ENCODE results near the gene AUNIP.
A peak's percentile ranks its signal among the peaks of the same experiment; 100 is the strongest.

AUNIP gene

GRCh38 chr1:25828491-25828890, 30.8 kb downstream of the AUNIP start:
- no peak for DNase-seq (ENCODE audit: low read depth)

GRCh38 chr1:25826571-25826970, 32.7 kb downstream of the AUNIP start:
- no peak for DNase-seq (ENCODE audit: low read depth)

GRCh38 chr1:25825605-25826004, 33.7 kb downstream of the AUNIP start:
- no peak for DNase-seq (ENCODE audit: low read depth)

- no peak for DNase-seq (ENCODE audit: low read depth)
These were observed 37.6 kb downstream of the AUNIP start for GRCh38 chr1:25821630-25822091.

GRCh38 chr1:25821112-25821476, 38.2 kb downstream of the AUNIP start:
- no peak for DNase-seq (ENCODE audit: low read depth)

- peak; percentile 50 for DNase-seq (ENCODE audit: low read depth)
These were observed 38.8 kb downstream of the AUNIP start for GRCh38 chr1:25820247-25821111.

GRCh38 chr1:25819491-25820246, 39.6 kb downstream of the AUNIP start, which contains the start of gene MTFR1L:
Gene MTFR1L (plus strand): TSS chr1:25819954. CDS start chr1:25823105, 3,151 bp downstream.
- peak; percentile 89 for DNase-seq (ENCODE audit: low read depth)

GRCh38 chr1:25818569-25818968, 40.7 kb downstream of the AUNIP start:
- no peak for DNase-seq (ENCODE audit: low read depth)

- DNase-seq (ENCODE audit: low read depth), result no peak
These were observed 41.3 kb downstream of the AUNIP start for GRCh38 chr1:25817840-25818501.

GRCh38 chr1:25816112-25816718, 43.0 kb downstream of the AUNIP start:
- DNase-seq (ENCODE audit: low read depth), result no peak

GRCh38 chr1:25815208-25816111, 43.8 kb downstream of the AUNIP start:
- no peak for DNase-seq (ENCODE audit: low read depth)

GRCh38 chr1:25814549-25815087, 44.6 kb downstream of the AUNIP start:
- DNase-seq (ENCODE audit: low read depth), result no peak

GRCh38 chr1:25813734-25814471, 45.4 kb downstream of the AUNIP start:
- DNase-seq (ENCODE audit: low read depth), result no peak

GRCh38 chr1:25813071-25813733, 46.1 kb downstream of the AUNIP start:
- DNase-seq (ENCODE audit: low read depth), result no peak

GRCh38 chr1:25811384-25812082, 47.7 kb downstream of the AUNIP start:
- no peak for DNase-seq (ENCODE audit: low read depth)

- peak; percentile 65 for DNase-seq (ENCODE audit: low read depth)
These were observed 48.6 kb downstream of the AUNIP start for GRCh38 chr1:25810341-25811299.

- DNase-seq (ENCODE audit: low read depth), result no peak
These were observed 49.3 kb downstream of the AUNIP start for GRCh38 chr1:25809929-25810328.
